Adrenal gland (tissue), 5 donors: ENCODE measurements around the gene KIF25.

ENCODE experiments used
- CTCF ChIP-seq, 6 experiments: fragments of 450-650 bp in 4 of 6; fragments of 200-600 bp in 2 of 6; sonication (generic) in 1 of 6; IDR thresholded peaks; 1 replicate in 5 of 6; 2 replicates in 1 of 6; pipeline versions ENCODE4 v1.5.1 to v1.8.0; 2016 to 2021; ENCODE audit warnings: antibody characterized with exemption in 6 of 6, mild to moderate bottlenecking in 2 of 6, moderate library complexity in 1 of 6
- POLR2A ChIP-seq, 2 donors: fragments of 450-650 bp; IDR thresholded peaks; one replicate each; pipeline ENCODE4 v1.6.1; 2017; ENCODE audit warnings: antibody characterized with exemption in 2 of 2, mild to moderate bottlenecking in 2 of 2, moderate library complexity in 1 of 2
- donor health status: DM: no; HTN: no; CAD: no.

- TF ChIP-seq CTCF (IDR thresholded peaks at IDR 0.05) (no peak), POLR2A (IDR thresholded peaks at IDR 0.05) (no peak)
Observed at GRCh38 chr6:168089186-168090063, 92.0 kb downstream of the KIF25 start.
